ENCODE results near the gene SLC35B3.

GRCh38 chr6:8391934-8392333 lies 43.4 kb downstream of the SLC35B3 start:
- TF ChIP-seq CTCF (conservative IDR thresholded peaks at IDR 0.05 in 1 of 2, IDR thresholded peaks at IDR 0.05 in 1 of 2; ENCODE audit: low read depth in 1 of 2, low read length in 2 of 2): no peak
- no peak for TF ChIP-seq EZH2 (IDR thresholded peaks at IDR 0.05; ENCODE audit: low read length, missing control alignments)

All from fibroblast of lung (primary cell).